ENCODE measurements around the gene PIK3IP1.
A peak's percentile ranks its signal among the peaks of the same experiment; 100 is the strongest.

Gene PIK3IP1

GRCh38 chr22:31260474-31260856, 31.8 kb downstream of the PIK3IP1 start:
- TF ChIP-seq CTCF (IDR thresholded peaks at IDR 0.05; ENCODE audit: low read depth, low read length): no peak
- in situ Hi-C loops (cut with HindIII; ENCODE audit: low sequenced_read_pairs): no loop called here

GRCh38 chr22:31259798-31260473, 32.4 kb downstream of the PIK3IP1 start:
- DNase-seq (ENCODE audit: low read depth, low spot score): no peak
- TF ChIP-seq CTCF (IDR thresholded peaks at IDR 0.05; ENCODE audit: low read depth, low read length): no peak
- in situ Hi-C loops (cut with HindIII; ENCODE audit: low sequenced_read_pairs): no loop called here
- no peak overlapping the region for H3K4me3 ChIP-seq (ENCODE audit: low read depth, low read length)

More at GRCh38 chr22:31260474-31260856, 31.8 kb downstream of the PIK3IP1 start:
- no peak overlapping the region for H3K4me3 ChIP-seq (ENCODE audit: low read depth, low read length)
- no peak for DNase-seq (ENCODE audit: low read depth, low spot score)

- H3K4me3 ChIP-seq (ENCODE audit: low read depth, low read length): no peak overlapping the region
- in situ Hi-C loops (cut with HindIII; ENCODE audit: low sequenced_read_pairs): no loop called here
- no peak for DNase-seq (ENCODE audit: low read depth, low spot score)
- no peak for TF ChIP-seq CTCF (IDR thresholded peaks at IDR 0.05; ENCODE audit: low read depth, low read length)
These were observed 38.3 kb downstream of the PIK3IP1 start for GRCh38 chr22:31253949-31254348.

- TF ChIP-seq CTCF (IDR thresholded peaks at IDR 0.05; ENCODE audit: low read depth, low read length): no peak
- no peak for DNase-seq (ENCODE audit: low read depth, low spot score)
- H3K4me3 ChIP-seq (ENCODE audit: low read depth, low read length): peak overlapping the region; percentile 70
- in situ Hi-C loops (cut with HindIII; ENCODE audit: low sequenced_read_pairs): no loop called here
These were observed 41.3 kb downstream of the PIK3IP1 start for GRCh38 chr22:31250740-31251600.

- TF ChIP-seq CTCF (IDR thresholded peaks at IDR 0.05; ENCODE audit: low read depth, low read length): no peak
- in situ Hi-C loops (cut with HindIII; ENCODE audit: low sequenced_read_pairs): no loop called here
- peak overlapping the region; percentile 70 for H3K4me3 ChIP-seq (ENCODE audit: low read depth, low read length)
- DNase-seq (ENCODE audit: low read depth, low spot score): no peak
These were observed 43.0 kb downstream of the PIK3IP1 start for GRCh38 chr22:31248965-31249958.
